Measurements from ENCODE around the gene KRTAP15-1. TPM values are rescaled to one million over a fixed set of nuclear protein-coding genes. Genes with fewer than 3 reads are reported as not detected.

The KRTAP15-1 gene
- total RNA-seq, 1 donor from 2014 or later: not detected

Other genes with a start within 250 kb of the KRTAP15-1 start
- 1.6 TPM for gene CLDN8, start 224.2 kb upstream of the KRTAP15-1 start, total RNA-seq
- gene KRTAP24-1, start 157.3 kb upstream of the KRTAP15-1 start, total RNA-seq: not detected
- gene KRTAP25-1, start 150.8 kb upstream of the KRTAP15-1 start, total RNA-seq: not detected
- gene KRTAP26-1, start 120.0 kb upstream of the KRTAP15-1 start, total RNA-seq: not detected
- not detected for gene KRTAP27-1, start 102.6 kb upstream of the KRTAP15-1 start, total RNA-seq
- not detected for gene KRTAP23-1, start 91.7 kb upstream of the KRTAP15-1 start, total RNA-seq
- not detected for gene KRTAP13-2, start 68.0 kb upstream of the KRTAP15-1 start, total RNA-seq
- not detected for gene KRTAP13-1, start 44.2 kb upstream of the KRTAP15-1 start, total RNA-seq
- gene KRTAP13-3, start 14.3 kb upstream of the KRTAP15-1 start, total RNA-seq: not detected
- gene KRTAP13-4, start 10.1 kb upstream of the KRTAP15-1 start, total RNA-seq: not detected
- gene KRTAP19-1, start 40.1 kb downstream of the KRTAP15-1 start, total RNA-seq: not detected
- not detected for gene KRTAP19-2, start 47.2 kb downstream of the KRTAP15-1 start, total RNA-seq
- not detected for gene KRTAP19-3, start 51.7 kb downstream of the KRTAP15-1 start, total RNA-seq
- not detected for gene KRTAP19-4, start 56.9 kb downstream of the KRTAP15-1 start, total RNA-seq
- not detected for gene KRTAP19-5, start 61.9 kb downstream of the KRTAP15-1 start, total RNA-seq
- gene KRTAP19-6, start 101.6 kb downstream of the KRTAP15-1 start, total RNA-seq: not detected
- gene KRTAP19-7, start 121.0 kb downstream of the KRTAP15-1 start, total RNA-seq: not detected
- gene KRTAP22-2, start 150.1 kb downstream of the KRTAP15-1 start, total RNA-seq: not detected
- gene KRTAP6-3, start 152.2 kb downstream of the KRTAP15-1 start, total RNA-seq: not detected
- gene KRTAP6-2, start 158.6 kb downstream of the KRTAP15-1 start, total RNA-seq: not detected
- gene KRTAP22-1, start 160.8 kb downstream of the KRTAP15-1 start, total RNA-seq: not detected
- not detected for gene KRTAP6-1, start 173.7 kb downstream of the KRTAP15-1 start, total RNA-seq
- not detected for gene KRTAP20-1, start 176.2 kb downstream of the KRTAP15-1 start, total RNA-seq
- gene KRTAP20-4, start 180.4 kb downstream of the KRTAP15-1 start, total RNA-seq: not detected
- not detected for gene KRTAP20-2, start 194.9 kb downstream of the KRTAP15-1 start, total RNA-seq
- not detected for gene KRTAP20-3, start 202.6 kb downstream of the KRTAP15-1 start, total RNA-seq

Data from esophagus mucosa (tissue), 1 donor.